SK-N-MC (cell line): ENCODE results near the gene GLT6D1.

Experiments
- EZH2 ChIP-seq: fragments of 200-600 bp; sonication (generic); IDR thresholded peaks from one replicate; pipeline ENCODE4 v1.6.1; 2017; ENCODE audit warnings: antibody characterized with exemption
- POLR2AphosphoS5 ChIP-seq: IDR thresholded peaks from 2 replicates; pipeline ENCODE4 v1.6.1; 2012; ENCODE audit warnings: mild to moderate bottlenecking, low read depth, low read length, borderline replicate concordance

GRCh38 chr9:135667463-135668001 is 28.2 kb upstream of the GLT6D1 start:
- no peak for TF ChIP-seq EZH2
- no peak for TF ChIP-seq POLR2AphosphoS5
